GM18868 (cell line): ENCODE data around the gene BRD1.

ENCODE experiments used
- ATAC-seq: cut with Tn5 transposase; IDR thresholded peaks from one replicate; pipeline ENCODE4 v1.9.1; 2021; ENCODE audit warnings: mild to moderate bottlenecking, moderate library complexity; ENCODE audit not compliant: unreplicated experiment

BRD1 gene

GRCh38 chr22:49734882-49735281 lies 92.8 kb downstream of the BRD1 start:
- ATAC-seq: no peak

DNA sequence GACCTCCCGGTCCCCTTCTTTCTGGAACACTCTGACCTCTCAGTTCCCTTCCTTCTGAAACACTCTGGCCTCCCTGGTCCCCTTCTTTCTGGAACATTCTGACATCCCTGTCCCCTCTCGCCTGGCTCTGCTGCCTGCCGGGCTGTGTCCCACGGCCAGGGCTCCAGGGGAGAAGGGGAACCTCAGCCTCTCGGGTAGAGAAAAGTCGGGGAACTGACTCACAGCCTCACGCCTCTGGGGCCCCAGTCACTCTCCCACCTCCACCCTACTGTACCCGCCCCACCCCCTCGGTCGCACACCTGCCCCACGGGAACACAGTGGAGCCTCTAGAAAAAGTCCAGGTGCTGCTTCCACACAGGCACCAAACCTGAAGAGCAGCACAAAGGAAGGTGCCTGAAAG lies 93.3 kb downstream of the BRD1 start:
- ATAC-seq: no peak

- ATAC-seq: no peak
Measured at GRCh38 chr22:49733631-49734030, 94.0 kb downstream of the BRD1 start.

DNA sequence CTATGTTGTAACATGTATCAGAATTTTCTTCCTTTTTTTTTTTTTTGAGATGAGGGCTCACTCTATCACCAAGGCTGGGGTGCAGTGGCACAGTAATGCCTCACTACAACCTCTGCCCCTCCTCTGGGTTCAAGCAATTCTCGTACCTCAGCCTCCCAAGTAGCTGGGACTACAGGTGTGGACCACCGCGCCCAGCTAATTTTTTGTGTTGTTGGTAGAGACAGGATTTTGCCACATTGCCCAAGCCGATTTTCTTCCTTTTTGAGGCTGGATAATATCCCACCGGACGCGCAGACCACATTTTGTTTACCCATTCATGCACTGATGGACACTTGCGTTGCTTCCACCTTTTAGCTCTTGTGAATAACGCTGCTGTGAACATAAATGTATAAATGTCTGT lies 97.0 kb downstream of the BRD1 start:
- no peak for ATAC-seq

GRCh38 chr22:49728570-49729271 lies 99.0 kb downstream of the BRD1 start:
- ATAC-seq: no peak

- ATAC-seq: no peak
Measured at GRCh38 chr22:49727881-49728569, 99.6 kb downstream of the BRD1 start.

DNA sequence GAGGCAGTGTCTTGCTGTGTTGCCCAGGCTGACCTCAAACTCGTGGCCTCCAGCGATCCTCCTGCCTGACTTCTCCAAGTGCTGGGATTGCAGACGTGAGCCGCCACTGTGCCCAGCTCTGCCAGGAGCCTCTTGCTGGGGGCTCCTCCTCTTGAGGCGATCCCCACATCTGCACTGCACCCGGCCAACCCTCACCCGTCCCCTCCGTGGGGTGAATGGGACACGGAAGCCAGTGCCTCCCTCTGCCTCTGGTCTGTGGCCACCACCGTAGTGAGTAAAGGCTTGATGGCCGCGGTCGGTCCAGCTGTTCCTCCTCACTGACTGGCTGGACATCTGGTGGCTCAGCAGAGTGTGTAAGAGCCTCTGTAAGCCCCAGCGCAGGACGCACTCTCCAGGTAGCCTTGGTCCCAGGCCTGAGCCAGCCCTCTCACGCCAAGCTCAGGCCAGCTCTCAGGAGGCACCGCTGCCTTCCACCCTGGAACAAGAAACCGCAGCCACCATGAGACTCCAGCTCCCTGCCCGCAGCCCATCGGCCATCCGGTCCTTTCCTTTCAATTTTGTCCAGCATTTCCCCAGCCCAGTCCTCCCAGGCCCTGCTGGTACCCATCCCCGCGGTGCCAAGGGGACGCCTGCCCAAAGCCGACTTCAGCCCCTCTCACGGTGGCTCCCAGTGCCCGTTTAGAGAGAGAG lies 100.3 kb downstream of the BRD1 start:
- no peak for ATAC-seq

GRCh38 chr22:49726701-49727101 lies 101.0 kb downstream of the BRD1 start:
- ATAC-seq: no peak

DNA sequence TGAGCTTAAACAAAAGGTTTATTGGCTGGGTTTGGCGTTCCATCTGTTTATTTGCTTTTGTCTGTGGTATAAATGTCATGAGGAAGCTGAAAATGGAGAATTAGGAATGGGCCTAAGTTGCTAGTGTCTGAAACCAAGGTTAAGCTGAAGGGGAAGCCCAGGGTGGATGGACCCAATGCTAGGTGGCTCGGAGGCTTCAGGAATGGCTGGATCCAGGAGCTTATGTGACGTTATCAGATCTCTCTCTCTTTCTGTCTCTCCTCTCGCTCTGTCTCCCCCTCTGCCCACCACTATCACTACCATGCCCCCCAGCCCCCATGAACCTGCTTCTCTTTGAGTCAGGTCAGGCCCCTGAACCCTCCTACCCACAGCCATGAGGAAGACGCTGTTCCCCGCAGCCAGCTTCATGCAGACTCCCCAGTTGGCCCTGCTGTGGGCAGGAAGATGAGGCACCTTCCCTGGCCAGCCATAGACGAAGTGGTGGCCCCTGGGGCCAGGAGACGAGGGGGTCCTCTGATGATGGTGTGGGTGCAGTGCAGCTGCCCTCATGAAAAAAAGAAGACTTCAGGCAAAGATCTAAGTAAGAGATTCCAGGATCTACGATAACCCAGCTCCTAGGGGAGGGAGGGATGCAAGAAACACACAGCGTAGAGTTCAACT lies 101.5 kb downstream of the BRD1 start:
- ATAC-seq: no peak

DNA sequence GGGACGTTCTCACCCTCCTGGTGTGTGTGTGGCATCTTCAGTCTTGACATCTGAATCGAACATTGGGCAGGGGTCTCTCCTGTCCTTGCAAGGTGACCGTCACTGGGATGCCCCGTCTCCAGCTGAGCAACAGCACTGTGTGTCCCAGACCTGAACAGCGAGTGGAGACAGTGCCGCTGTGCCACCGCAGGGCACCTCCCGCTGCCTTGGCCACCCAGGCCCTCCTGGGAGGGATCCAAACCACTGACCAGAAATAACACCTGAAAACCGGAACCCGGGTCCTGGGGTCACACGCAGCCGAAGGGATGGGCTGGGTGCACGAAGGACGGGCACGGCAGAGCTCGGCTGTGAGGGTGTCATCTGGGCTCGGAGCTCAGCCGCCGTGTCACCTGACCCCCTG lies 102.2 kb downstream of the BRD1 start:
- no peak for ATAC-seq

- no peak for ATAC-seq
Measured at GRCh38 chr22:49724893-49725489, 102.7 kb downstream of the BRD1 start.

DNA sequence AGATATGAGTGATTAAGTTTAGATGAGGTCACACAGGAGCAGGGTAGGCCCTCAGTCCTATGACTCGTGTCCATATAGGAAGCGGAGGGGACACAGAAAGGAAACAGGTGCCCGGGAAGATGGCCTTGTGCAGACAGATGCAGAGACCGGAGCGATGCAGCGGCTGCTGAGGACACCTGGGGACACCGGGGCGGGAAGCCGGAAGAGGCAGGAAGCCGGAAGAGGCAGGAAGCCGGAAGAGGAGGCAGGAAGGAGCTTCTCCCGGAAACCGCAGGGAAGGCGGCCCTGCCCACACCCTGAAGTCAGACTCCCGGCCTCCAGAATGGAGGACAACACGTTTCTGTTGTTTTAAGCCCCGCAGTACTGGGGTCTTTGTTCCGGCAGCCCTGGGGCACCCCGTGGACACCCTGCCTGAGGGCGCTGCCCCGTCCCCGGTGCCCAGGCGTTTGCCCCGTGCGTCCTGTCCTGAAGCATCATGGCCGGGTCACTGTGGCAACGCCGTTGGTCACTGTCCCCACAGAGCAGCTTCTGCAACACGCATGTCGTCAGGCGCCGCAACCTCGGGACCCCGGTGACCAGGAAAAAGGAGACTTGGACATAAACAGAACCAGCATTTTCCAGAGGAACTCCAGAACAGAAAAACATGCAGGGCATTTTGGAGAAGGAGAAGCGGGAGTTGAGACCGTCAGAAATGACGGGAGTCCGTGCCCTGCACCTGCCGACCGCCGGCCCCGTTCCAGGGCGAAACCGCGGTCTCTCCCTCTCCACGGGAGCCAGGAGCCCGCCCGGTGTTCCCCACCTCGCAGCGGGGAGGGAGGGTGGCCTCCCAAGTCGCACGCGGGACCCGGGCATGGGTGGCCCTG lies 103.4 kb downstream of the BRD1 start:
- ATAC-seq: no peak

DNA sequence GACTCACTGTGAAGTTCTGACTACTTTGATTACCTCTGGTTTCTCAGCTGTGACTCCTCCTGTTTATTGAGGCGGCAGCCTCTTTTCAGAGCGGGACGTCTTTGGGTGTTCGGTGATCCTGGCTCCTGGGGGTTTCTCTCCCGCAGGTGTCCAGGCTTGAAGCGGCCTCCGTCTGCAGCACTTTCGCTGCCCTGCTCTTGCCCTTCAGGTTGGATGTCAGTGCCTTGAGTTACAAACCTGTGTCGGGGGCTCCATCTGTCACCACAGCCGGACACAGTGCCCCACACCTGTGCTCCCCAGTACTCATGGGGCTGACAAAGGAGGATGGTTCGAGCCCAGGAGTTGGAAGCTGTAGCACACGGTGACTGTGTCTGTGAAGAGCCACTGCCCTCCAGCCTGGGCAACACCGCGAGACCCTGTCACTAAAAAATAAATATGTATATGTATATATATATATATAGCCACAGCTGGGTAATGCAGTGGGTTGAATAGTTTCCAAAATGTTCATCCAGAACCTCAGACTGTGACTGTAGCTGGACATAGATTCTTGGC lies 104.1 kb downstream of the BRD1 start:
- ATAC-seq: no peak
